HL-60 (cell line): Measurements from ENCODE around the gene CT45A10.

ENCODE experiments used
- POLR2AphosphoS5 ChIP-seq: IDR thresholded peaks from 2 replicates; pipeline ENCODE4 v1.6.1; 2012; ENCODE audit warnings: low read depth
- TF ChIP-seq, protein P1 (sequence below): IDR thresholded peaks from one replicate; pipeline ENCODE4 v1.5.1; 2011; ENCODE audit warnings: low read length, control low read depth, inconsistent platforms; ENCODE audit not compliant: insufficient read depth
- TF ChIP-seq, protein P2 (sequence below): IDR thresholded peaks from 2 replicates; pipeline ENCODE4 v1.6.1; 2012; ENCODE audit warnings: low read depth; ENCODE audit not compliant: insufficient replicate concordance

DNA sequence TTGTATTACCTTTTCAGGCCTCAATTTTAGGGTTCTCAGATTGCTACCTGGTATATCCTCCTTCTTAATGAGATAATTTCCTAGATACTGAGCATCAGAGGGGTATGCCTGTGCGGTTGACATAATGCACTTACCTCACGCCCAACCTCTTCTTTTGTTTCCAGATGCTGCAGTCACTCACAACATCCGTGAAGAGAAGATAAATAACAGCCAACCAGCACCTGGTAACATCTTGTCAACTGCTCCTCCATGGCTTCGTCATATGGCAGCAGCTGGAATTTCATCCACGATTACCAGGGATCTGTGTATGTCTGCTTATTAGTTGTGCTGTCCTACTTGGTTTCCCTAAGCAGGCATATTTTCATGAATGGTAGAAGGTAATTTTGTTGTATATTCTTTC lies 17.0 kb upstream of the CT45A10 start:
- TF ChIP-seq, protein P1, sequence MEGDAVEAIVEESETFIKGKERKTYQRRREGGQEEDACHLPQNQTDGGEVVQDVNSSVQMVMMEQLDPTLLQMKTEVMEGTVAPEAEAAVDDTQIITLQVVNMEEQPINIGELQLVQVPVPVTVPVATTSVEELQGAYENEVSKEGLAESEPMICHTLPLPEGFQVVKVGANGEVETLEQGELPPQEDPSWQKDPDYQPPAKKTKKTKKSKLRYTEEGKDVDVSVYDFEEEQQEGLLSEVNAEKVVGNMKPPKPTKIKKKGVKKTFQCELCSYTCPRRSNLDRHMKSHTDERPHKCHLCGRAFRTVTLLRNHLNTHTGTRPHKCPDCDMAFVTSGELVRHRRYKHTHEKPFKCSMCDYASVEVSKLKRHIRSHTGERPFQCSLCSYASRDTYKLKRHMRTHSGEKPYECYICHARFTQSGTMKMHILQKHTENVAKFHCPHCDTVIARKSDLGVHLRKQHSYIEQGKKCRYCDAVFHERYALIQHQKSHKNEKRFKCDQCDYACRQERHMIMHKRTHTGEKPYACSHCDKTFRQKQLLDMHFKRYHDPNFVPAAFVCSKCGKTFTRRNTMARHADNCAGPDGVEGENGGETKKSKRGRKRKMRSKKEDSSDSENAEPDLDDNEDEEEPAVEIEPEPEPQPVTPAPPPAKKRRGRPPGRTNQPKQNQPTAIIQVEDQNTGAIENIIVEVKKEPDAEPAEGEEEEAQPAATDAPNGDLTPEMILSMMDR: no peak
- TF ChIP-seq POLR2AphosphoS5: no peak
- TF ChIP-seq, protein P2, sequence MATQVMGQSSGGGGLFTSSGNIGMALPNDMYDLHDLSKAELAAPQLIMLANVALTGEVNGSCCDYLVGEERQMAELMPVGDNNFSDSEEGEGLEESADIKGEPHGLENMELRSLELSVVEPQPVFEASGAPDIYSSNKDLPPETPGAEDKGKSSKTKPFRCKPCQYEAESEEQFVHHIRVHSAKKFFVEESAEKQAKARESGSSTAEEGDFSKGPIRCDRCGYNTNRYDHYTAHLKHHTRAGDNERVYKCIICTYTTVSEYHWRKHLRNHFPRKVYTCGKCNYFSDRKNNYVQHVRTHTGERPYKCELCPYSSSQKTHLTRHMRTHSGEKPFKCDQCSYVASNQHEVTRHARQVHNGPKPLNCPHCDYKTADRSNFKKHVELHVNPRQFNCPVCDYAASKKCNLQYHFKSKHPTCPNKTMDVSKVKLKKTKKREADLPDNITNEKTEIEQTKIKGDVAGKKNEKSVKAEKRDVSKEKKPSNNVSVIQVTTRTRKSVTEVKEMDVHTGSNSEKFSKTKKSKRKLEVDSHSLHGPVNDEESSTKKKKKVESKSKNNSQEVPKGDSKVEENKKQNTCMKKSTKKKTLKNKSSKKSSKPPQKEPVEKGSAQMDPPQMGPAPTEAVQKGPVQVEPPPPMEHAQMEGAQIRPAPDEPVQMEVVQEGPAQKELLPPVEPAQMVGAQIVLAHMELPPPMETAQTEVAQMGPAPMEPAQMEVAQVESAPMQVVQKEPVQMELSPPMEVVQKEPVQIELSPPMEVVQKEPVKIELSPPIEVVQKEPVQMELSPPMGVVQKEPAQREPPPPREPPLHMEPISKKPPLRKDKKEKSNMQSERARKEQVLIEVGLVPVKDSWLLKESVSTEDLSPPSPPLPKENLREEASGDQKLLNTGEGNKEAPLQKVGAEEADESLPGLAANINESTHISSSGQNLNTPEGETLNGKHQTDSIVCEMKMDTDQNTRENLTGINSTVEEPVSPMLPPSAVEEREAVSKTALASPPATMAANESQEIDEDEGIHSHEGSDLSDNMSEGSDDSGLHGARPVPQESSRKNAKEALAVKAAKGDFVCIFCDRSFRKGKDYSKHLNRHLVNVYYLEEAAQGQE: no peak
